AG04450 (cell line): ENCODE data around the gene GARIN5A. TPM values are rescaled to one million over a fixed set of nuclear protein-coding genes. Genes with fewer than 3 reads are reported as not detected.

Experiments used
- CTCF ChIA-PET: fragments of 300-600, 350-600 bp; formaldehyde crosslinking; extraction: SDS; loops from one replicate; lab custom pipeline; 2022; ENCODE audit warnings: antibody characterized with exemption, inconsistent platforms; lab: Charles Lee
- POLR2A ChIA-PET: fragments of 350-600 bp; formaldehyde crosslinking; extraction: SDS; loops from one replicate; lab custom pipeline; 2021; ENCODE audit warnings: antibody characterized with exemption, inconsistent platforms; lab: Yijun Ruan, JAX
- DNase-seq: peaks from one replicate; pipeline ENCODE4 v3.0.0-alpha.2; 2011; ENCODE audit warnings: low read depth, low spot score
- H3K27ac ChIP-seq: one replicate; pipeline ENCODE4 v1.5.1; 2012; ENCODE audit warnings: low read depth, low read length, control low read depth
- H3K27me3 ChIP-seq: one replicate; pipeline ENCODE4 v1.6.0; 2012; ENCODE audit warnings: low read length; ENCODE audit not compliant: control insufficient read depth, insufficient read depth
- H3K4me3 ChIP-seq: 2 replicates; pipeline ENCODE4 v1.5.1; 2011; ENCODE audit warnings: mild to moderate bottlenecking, low read depth, low read length, control low read depth
- H3K9me3 ChIP-seq: 2 replicates; pipeline ENCODE4 v1.5.1; 2012; ENCODE audit warnings: low read length; ENCODE audit not compliant: control insufficient read depth, insufficient read depth
- polyA plus RNA-seq: library from polyadenylated mRNA; depleted of rRNA; stranded (reverse); fragments of >200 nt; gene quantifications from 2 replicates; pipeline ENCODE4 v1.2.3, GENCODE V29; 2011
- TF ChIP-seq, protein P1 (sequence below): IDR thresholded peaks from 2 replicates; pipeline ENCODE4 v1.5.1; 2011; ENCODE audit warnings: low read depth, low read length, control low read depth, inconsistent platforms

GARIN5A gene
- polyA plus RNA-seq, 1 experiment: 0.32 TPM

- Histone ChIP-seq H3K4me3 (peak within 1 kb of the TSS; percentile 94), H3K9me3 (no peaks in the 10 kb centered on the region; the same call in 1 of the 2 replicates), H3K27me3 (no peaks in the 10 kb centered on the region), H3K27ac (peak within 1 kb of the TSS; percentile 80)
- peak; percentile 98 for DNase-seq
- TF ChIP-seq, protein P1, sequence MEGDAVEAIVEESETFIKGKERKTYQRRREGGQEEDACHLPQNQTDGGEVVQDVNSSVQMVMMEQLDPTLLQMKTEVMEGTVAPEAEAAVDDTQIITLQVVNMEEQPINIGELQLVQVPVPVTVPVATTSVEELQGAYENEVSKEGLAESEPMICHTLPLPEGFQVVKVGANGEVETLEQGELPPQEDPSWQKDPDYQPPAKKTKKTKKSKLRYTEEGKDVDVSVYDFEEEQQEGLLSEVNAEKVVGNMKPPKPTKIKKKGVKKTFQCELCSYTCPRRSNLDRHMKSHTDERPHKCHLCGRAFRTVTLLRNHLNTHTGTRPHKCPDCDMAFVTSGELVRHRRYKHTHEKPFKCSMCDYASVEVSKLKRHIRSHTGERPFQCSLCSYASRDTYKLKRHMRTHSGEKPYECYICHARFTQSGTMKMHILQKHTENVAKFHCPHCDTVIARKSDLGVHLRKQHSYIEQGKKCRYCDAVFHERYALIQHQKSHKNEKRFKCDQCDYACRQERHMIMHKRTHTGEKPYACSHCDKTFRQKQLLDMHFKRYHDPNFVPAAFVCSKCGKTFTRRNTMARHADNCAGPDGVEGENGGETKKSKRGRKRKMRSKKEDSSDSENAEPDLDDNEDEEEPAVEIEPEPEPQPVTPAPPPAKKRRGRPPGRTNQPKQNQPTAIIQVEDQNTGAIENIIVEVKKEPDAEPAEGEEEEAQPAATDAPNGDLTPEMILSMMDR: no peak
- CTCF ChIA-PET: interaction anchor here (1.1 to 2.6 kb wide), 4 partner anchors 26 to 154 kb away, joined by 3 to 12 read pairs (median 5); no protein-coding TSS in a partner anchor
- POLR2A ChIA-PET: interaction anchor here (0.5 to 1.2 kb wide), 7 partner anchors 12 to 294 kb away, joined by 3 to 7 read pairs (median 3); partner anchors contain the start of genes EMC10, GARIN5A and NR1H2
These were observed 34.6 kb upstream of the GARIN5A start, which contains the start of gene JOSD2 for GRCh38 chr19:50511069-50511822. JOSD2 (minus strand) TSS chr19:50511191; CDS start chr19:50510431, 760 bp downstream.

DNA sequence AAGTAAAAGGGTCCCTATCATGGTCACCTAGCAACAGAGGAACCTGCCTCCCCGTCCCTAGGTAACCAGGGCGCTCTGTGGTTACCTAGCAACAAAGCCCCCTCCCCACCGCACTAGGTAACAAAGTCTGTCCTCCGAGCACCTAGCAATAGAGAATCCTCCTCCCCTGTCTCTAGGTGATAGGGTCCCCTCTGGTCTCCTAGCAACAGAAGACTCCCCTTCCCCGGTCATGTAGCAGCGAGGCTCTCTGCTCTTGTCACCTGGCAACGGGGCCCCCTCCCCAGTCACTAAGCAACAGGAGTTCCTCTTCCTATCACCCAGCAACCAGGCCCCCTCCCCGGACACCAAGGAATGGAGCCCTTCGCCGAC lies 34.0 kb upstream of the GARIN5A start:
- ChIA-PET CTCF (interaction anchor here (1.3 to 2.6 kb wide), 3 partner anchors 46 to 153 kb away, joined by 4 to 12 read pairs (median 6); no protein-coding TSS in a partner anchor), POLR2A (interaction anchor here (0.8 to 1.2 kb wide), 6 partner anchors 18 to 294 kb away, joined by 3 to 7 read pairs (median 3); partner anchors contain the start of genes EMC10, GARIN5A and NR1H2)
- H3K4me3 ChIP-seq: peak overlapping the region; percentile 94
- no peaks in the 10 kb centered on the region; the same call in 1 of the 2 replicates for H3K9me3 ChIP-seq
- TF ChIP-seq, protein P1: no peak
- peak overlapping the region; percentile 47 for H3K27ac ChIP-seq
- no peak for DNase-seq
- H3K27me3 ChIP-seq: no peaks in the 10 kb centered on the region

DNA sequence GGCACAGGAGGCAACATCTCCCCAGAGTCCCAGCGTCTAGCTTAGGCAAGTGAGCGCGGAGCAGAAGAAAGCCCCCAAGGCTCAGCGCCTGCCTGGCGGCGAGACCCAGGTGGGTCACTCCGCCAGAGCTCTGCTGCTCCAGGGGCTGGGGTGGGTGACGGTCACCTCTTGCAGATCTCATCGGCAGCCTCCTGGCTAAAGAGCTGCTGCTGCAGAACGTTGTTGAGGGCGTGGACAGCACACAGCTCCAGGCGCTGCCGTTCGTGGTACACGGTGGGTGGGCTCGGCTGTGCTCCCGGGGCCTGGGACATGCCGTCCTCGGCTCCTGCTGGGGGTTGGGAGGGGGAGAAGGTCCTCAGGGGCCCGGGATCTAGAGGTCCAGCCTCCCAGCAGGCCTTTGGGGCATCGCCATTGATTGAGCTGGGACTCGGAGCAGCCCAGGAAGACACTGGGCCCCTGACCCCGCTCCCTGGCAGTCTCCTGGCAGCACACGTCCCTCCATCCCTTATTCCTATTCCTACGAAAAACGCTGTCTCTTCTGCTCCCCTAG lies 33.5 kb upstream of the GARIN5A start:
- Histone ChIP-seq H3K27me3 (no peaks in the 10 kb centered on the region), H3K27ac (no peak overlapping the region), H3K4me3 (peak overlapping the region; percentile 94), H3K9me3 (no peaks in the 10 kb centered on the region; the same call in 1 of the 2 replicates)
- ChIA-PET POLR2A (no interaction called here), CTCF (interaction anchor here (1.3 to 1.5 kb wide), 2 partner anchors 142 to 153 kb away, joined by 4 to 6 read pairs; no protein-coding TSS in a partner anchor)
- DNase-seq: no peak
- TF ChIP-seq, protein P1: no peak

DNA sequence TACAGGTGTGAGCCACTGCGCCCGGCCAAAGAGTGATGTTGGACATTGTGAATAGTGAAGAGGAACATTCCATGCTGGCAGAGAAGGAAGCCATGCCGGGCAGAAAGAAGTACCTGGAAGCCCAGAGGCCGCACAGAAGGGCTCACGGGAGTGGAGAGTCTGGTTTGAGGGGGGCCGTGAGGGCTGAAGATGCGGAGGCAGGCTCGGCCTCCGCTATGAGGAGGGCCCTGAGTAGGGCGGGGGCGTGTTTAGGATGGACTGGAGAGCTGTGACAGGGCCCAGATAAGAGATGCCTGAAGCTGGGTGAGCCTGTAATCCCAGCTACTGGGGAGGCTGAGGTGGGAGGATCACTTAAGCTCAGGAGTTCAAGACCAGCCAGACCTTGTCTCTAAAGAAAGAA lies 32.7 kb upstream of the GARIN5A start:
- H3K27ac ChIP-seq: no peak overlapping the region
- TF ChIP-seq, protein P1: no peak
- no peaks in the 10 kb centered on the region for H3K27me3 ChIP-seq
- ChIA-PET CTCF (interaction anchor here (0.9 kb wide), 1 partner anchor 141 kb away, joined by 4 read pairs; no protein-coding TSS in a partner anchor), POLR2A (interaction anchor here (0.7 kb wide), 1 partner anchor 46 kb away, joined by 7 read pairs; no protein-coding TSS in a partner anchor)
- no peaks in the 10 kb centered on the region; the same call in 1 of the 2 replicates for H3K9me3 ChIP-seq
- DNase-seq: no peak
- H3K4me3 ChIP-seq: no peak overlapping the region
